Ovary (tissue), 9 donors: ENCODE measurements around the gene TGIF2. TPM values are rescaled to one million over a fixed set of nuclear protein-coding genes. Genes with fewer than 3 reads are reported as not detected.

ENCODE experiments used
- DNase-seq, 5 donors: peaks; one replicate each; pipeline ENCODE4 v3.0.0-alpha.2; 2019 to 2020
- H3K27ac ChIP-seq, 2 donors: fragments of 200-600 bp; one replicate each; pipeline versions ENCODE4 v1.5.1 to v1.8.0; 2019 to 2022
- H3K27me3 ChIP-seq: fragments of 200-600 bp; one replicate; pipeline ENCODE4 v1.8.0; 2022
- H3K36me3 ChIP-seq: fragments of 200-600 bp; sonication (generic); one replicate; pipeline ENCODE4 v1.5.1; 2019
- H3K4me1 ChIP-seq: one replicate; pipeline ENCODE4 v1.8.1; 2013; ENCODE audit warnings: mild to moderate bottlenecking, moderate library complexity; ENCODE audit not compliant: insufficient read depth
- H3K4me3 ChIP-seq: fragments of 200-600 bp; sonication (generic); one replicate; pipeline ENCODE4 v1.5.1; 2017
- H3K9me3 ChIP-seq, 2 donors: fragments of 200-600 bp in 1 of 2; sonication (generic) in 1 of 2; one replicate each; pipeline versions ENCODE4 v1.5.1 to v1.8.1; 2013 to 2019; ENCODE audit warnings: mild to moderate bottlenecking in 1 of 2, moderate library complexity in 1 of 2
- CTCF ChIP-seq, 3 donors: fragments of 450-650 bp in 2 of 3; fragments of 200-600 bp in 1 of 3; IDR thresholded peaks; one replicate each; pipeline versions ENCODE4 v1.5.1 to v1.8.0; 2016 to 2022; ENCODE audit warnings: antibody characterized with exemption in 3 of 3, mild to moderate bottlenecking in 1 of 3
- EP300 ChIP-seq: sonication (generic); formaldehyde crosslinking; IDR thresholded peaks from one replicate; pipeline ENCODE4 v1.6.1; 2017; ENCODE audit warnings: antibody characterized with exemption
- POLR2A ChIP-seq: fragments of 450-650 bp; IDR thresholded peaks from one replicate; pipeline ENCODE4 v1.6.1; 2017; ENCODE audit warnings: antibody characterized with exemption, mild to moderate bottlenecking, moderate library complexity
- WGBS, 3 donors: extraction: QIAGEN DNeasy Blood & Tissue Kit in 1 of 3; methylation state at CpG; one replicate each; pipeline versions ENCODE4 v1.1.5 to v1.1.7; 2013 to 2017; 5-methylcytosine and 5-hydroxymethylcytosine counted together
- intact Hi-C, 4 donors: fragments of 100-400 bp; cut with DNase I; formaldehyde crosslinking; loops; one replicate each; pipeline versions ENCODE4 v1.11.0 to v1.15.1; 2022 to 2023
- polyA plus RNA-seq, 2 donors: library from polyadenylated mRNA; stranded (reverse); fragments of 200-250 nt in 1 of 2; fragments of 350-450 nt in 1 of 2; fragmentation: Illumina TruSeq in 1 of 2; extraction: RNeasy Lipid Tissue Mini Kit (QIAGEN cat#74804) in 1 of 2; gene quantifications; one replicate each; pipeline ENCODE4 v1.2.3, GENCODE V29; 2013 to 2014
- total RNA-seq, 7 donors: library from RNA; depleted of rRNA in 2 of 7; stranded (reverse); fragments of >200 nt in 2 of 7; fragmentation: NEBNext Ultra II Directional in 3 of 7; extraction: Animal tissue kit (Norgen Biotek cat#: 25700) in 3 of 7; gene quantifications; one replicate each; pipeline versions ENCODE4 v1.1.0 to v1.2.4, GENCODE V29; 2016 to 2023
- donor health status: DM: no; HTN: no; CAD: no; lungs with moderate emphysema.
- donor health status: DM: no; HTN: no; CAD: no.
- donor health status: Bipolar disorder and iron deficiency.
- donor health status: DM: yes; HTN: yes; CAD: no.
- donor health status: DM: no; HTN: no; CAD: no.
- donor health status: DM: yes; HTN: yes; CAD: no.

Gene TGIF2
- total and polyA plus RNA-seq, 9 donors = 12.6 to 39.2 (median 24.8) TPM

- Histone ChIP-seq H3K27me3 (no peaks in the 10 kb centered on the region), H3K4me1 (peaks cover 4% of the 10 kb centered on the region), H3K9me3 (no peaks in the 10 kb centered on the region), H3K4me3 (no peak overlapping the region), H3K27ac (peak overlapping the region in 1 of 2 donors; percentile 84), H3K36me3 (no peaks in the 10 kb centered on the region)
- TF ChIP-seq EP300 (no peak), POLR2A (no peak), CTCF (IDR thresholded peaks at IDR 0.05) (no peak)
- intact Hi-C loops = loop anchor here in 2 of 4 donors (5.0 kb wide), 1 partner anchor 66 kb away; no protein-coding TSS in a partner anchor
- DNase-seq = peak in 1 of 5 donors; percentile 42
- WGBS, 3 donors = 81 to 82% (median 81%) methylated on average over 18 of the region's 18 CpGs
Measured at GRCh38 chr20:36528176-36528874, 45.1 kb upstream of the TGIF2 start.

GRCh38 chr20:36528875-36529417 is 44.5 kb upstream of the TGIF2 start:
- H3K4me1 ChIP-seq = peaks cover 4% of the 10 kb centered on the region
- intact Hi-C loops = loop anchor here in 2 of 4 donors (5.0 kb wide), 1 partner anchor 67 kb away; no protein-coding TSS in a partner anchor
- 88 to 92% (median 89%) methylated on average over 14 of the region's 14 CpGs for WGBS, 3 donors
- H3K27ac ChIP-seq = peak overlapping the region in 1 of 2 donors; percentile 84
- TF ChIP-seq EP300 = no peak
- TF ChIP-seq CTCF (IDR thresholded peaks at IDR 0.05) = no peak
- TF ChIP-seq POLR2A = no peak
- H3K4me3 ChIP-seq = no peak overlapping the region
- H3K36me3 ChIP-seq = no peaks in the 10 kb centered on the region
- H3K9me3 ChIP-seq = no peaks in the 10 kb centered on the region
- no peak for DNase-seq
- no peaks in the 10 kb centered on the region for H3K27me3 ChIP-seq

DNA sequence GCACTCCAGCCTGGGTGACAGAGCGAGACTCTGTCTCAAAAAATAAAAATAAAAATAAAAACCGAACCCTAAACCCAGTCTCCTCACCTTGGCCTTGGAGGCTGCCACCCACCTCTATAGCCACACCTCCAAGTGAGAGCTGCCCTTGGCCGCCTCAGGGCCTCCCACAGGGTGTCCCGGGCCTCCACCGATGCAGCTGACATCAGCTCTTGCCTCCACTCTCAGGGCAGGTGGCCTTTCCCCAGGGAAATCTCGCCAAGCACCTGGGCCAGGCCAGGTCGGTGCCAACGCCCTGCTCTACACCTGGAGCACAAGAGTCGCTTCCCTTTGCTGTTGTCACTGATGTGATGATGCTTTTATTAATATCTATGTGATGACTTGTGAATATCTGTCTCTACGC is 41.0 kb upstream of the TGIF2 start:
- no peaks in the 10 kb centered on the region for H3K27me3 ChIP-seq
- H3K9me3 ChIP-seq = no peaks in the 10 kb centered on the region
- 81 to 83% (median 81%) methylated on average over 10 of the region's 10 CpGs for WGBS, 3 donors
- TF ChIP-seq POLR2A = no peak
- TF ChIP-seq EP300 = no peak
- no peak for TF ChIP-seq CTCF (IDR thresholded peaks at IDR 0.05)
- DNase-seq = peak in 2 of 5 donors; percentile 26 to 38
- H3K36me3 ChIP-seq = no peaks in the 10 kb centered on the region
- H3K4me3 ChIP-seq = no peak overlapping the region
- peaks cover 5% of the 10 kb centered on the region for H3K4me1 ChIP-seq
- intact Hi-C loops = no loop called here
- no peak overlapping the region for H3K27ac ChIP-seq

DNA sequence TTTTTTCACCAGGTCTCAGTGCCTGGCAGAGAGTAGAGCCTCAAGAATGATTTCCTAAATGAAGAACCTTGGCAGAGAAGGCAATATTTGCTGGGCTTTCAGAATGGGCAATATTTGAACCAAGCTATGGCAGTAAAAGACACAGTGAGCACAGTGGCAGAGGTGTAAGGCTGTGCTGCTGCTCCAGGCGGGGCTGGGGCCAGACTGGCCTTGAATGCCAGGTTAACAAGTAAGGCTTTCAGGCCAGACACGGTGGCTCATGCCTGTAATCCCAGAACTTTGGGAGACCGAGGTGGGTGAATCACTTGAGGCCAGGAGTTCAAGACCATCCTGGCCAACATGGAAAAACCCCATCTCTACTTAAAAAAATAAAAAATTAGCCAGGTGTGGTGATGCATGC is 40.6 kb upstream of the TGIF2 start:
- WGBS, 3 donors = 67 to 88% (median 73%) methylated on average over 3 of the region's 3 CpGs
- intact Hi-C loops = no loop called here
- no peak overlapping the region for H3K27ac ChIP-seq

More for the DNA sequence above, 40.6 kb upstream of the TGIF2 start:
- TF ChIP-seq EP300 (no peak), POLR2A (no peak), CTCF (IDR thresholded peaks at IDR 0.05) (no peak)
- DNase-seq = peak in 1 of 5 donors; percentile 6
- H3K36me3 ChIP-seq = no peaks in the 10 kb centered on the region
- no peaks in the 10 kb centered on the region for H3K27me3 ChIP-seq
- H3K4me3 ChIP-seq = no peak overlapping the region
- peaks cover 2% of the 10 kb centered on the region for H3K4me1 ChIP-seq
- no peaks in the 10 kb centered on the region for H3K9me3 ChIP-seq
